ENCODE data around the gene TRIM56. TPM values are rescaled to one million over a fixed set of nuclear protein-coding genes. Genes with fewer than 3 reads are reported as not detected.

TRIM56 gene
- total and polyA plus RNA-seq, 2 of the 13 experiments (the other 11 are each of a cell fraction or from before 2014, with no cell fraction given) = 3.2 to 7.1 TPM

GRCh38 chr7:101099969-101100781, 14.9 kb downstream of the TRIM56 start (continued):
- TF ChIP-seq ELK4 (CRISPR knock-in tag; IDR thresholded peaks at IDR 0.05; ENCODE audit: borderline replicate concordance) = no peak
- TF ChIP-seq, protein P1, sequence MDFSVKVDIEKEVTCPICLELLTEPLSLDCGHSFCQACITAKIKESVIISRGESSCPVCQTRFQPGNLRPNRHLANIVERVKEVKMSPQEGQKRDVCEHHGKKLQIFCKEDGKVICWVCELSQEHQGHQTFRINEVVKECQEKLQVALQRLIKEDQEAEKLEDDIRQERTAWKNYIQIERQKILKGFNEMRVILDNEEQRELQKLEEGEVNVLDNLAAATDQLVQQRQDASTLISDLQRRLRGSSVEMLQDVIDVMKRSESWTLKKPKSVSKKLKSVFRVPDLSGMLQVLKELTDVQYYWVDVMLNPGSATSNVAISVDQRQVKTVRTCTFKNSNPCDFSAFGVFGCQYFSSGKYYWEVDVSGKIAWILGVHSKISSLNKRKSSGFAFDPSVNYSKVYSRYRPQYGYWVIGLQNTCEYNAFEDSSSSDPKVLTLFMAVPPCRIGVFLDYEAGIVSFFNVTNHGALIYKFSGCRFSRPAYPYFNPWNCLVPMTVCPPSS (IDR thresholded peaks at IDR 0.05) = no peak
- 0 out of 2 replicates have a peak, but pooled peaks have one; percentile 57 for TF ChIP-seq FOXP4 (CRISPR knock-in tag; IDR thresholded peaks at IDR 0.05)
- no peak for TF ChIP-seq ZFP62 (CRISPR knock-in tag; IDR thresholded peaks at IDR 0.05)
- TF ChIP-seq ZFX (CRISPR knock-in tag; IDR thresholded peaks at IDR 0.05; ENCODE audit: low read depth) = peak; percentile 75
- no peak for TF ChIP-seq ZNF446 (CRISPR knock-in tag; IDR thresholded peaks at IDR 0.05)
- no peak for TF ChIP-seq ONECUT2 (CRISPR knock-in tag; IDR thresholded peaks at IDR 0.05)
- peak; percentile 78; the same call in 1 of the 2 replicates for TF ChIP-seq ZNF292 (CRISPR knock-in tag; IDR thresholded peaks at IDR 0.05; ENCODE audit: borderline replicate concordance, low read depth)
- no peak for TF ChIP-seq RBM22 (optimal IDR thresholded peaks at IDR 0.05; ENCODE audit: low read length)
- no peak for TF ChIP-seq BCL3 (CRISPR knock-in tag; IDR thresholded peaks at IDR 0.05)
- TF ChIP-seq HNRNPH1 (optimal IDR thresholded peaks at IDR 0.05; ENCODE audit: low read depth, low read length) = no peak
- TF ChIP-seq PRPF4 (IDR thresholded peaks at IDR 0.05; ENCODE audit: low read depth, low read length, poor library complexity, severe bottlenecking) = no peak
- TF ChIP-seq ZNF33B (CRISPR knock-in tag; IDR thresholded peaks at IDR 0.05) = 0 out of 2 replicates have a peak, but pooled peaks have one; percentile 36
- no peak for TF ChIP-seq HCFC1 (IDR thresholded peaks at IDR 0.05; ENCODE audit: low read depth, low read length)
- no peak for TF ChIP-seq NFYC (CRISPR knock-in tag; IDR thresholded peaks at IDR 0.05)
- TF ChIP-seq XBP1 (CRISPR knock-in tag; IDR thresholded peaks at IDR 0.05) = no peak
- TF ChIP-seq ZNF878 (CRISPR knock-in tag; IDR thresholded peaks at IDR 0.05) = peak; percentile 75; the same call in 1 of the 2 replicates
